DOHH2 (cell line): ENCODE results near the gene QSOX2.

Experiments used
- H3F3A ChIP-seq: fragments of 200-600 bp; sonication (generic), shearing (Covaris generic); 2 replicates; pipeline ENCODE4 v1.6.0; 2016; ENCODE audit warnings: antibody characterized with exemption, mild to moderate bottlenecking; ENCODE audit not compliant: control insufficient read depth, insufficient read depth
- H3K27ac ChIP-seq: fragments of 200-600 bp; sonication (generic); 2 replicates; pipeline ENCODE4 v1.5.1; 2014; ENCODE audit warnings: low read depth, mild to moderate bottlenecking, low read length, moderate library complexity
- H3K27me3 ChIP-seq: fragments of 200-600 bp; sonication (generic); 2 replicates; pipeline ENCODE4 v1.6.1; 2014; ENCODE audit warnings: mild to moderate bottlenecking, low read length, mixed read lengths; ENCODE audit not compliant: control insufficient read depth
- H3K36me3 ChIP-seq: fragments of 200-600 bp; sonication (generic); 2 replicates; pipeline ENCODE4 v1.6.1; 2014; ENCODE audit warnings: mild to moderate bottlenecking, low read length, moderate library complexity, mixed read lengths; ENCODE audit not compliant: control insufficient read depth
- H3K4me1 ChIP-seq: fragments of 200-600 bp; sonication (generic); 2 replicates; pipeline ENCODE4 v1.6.1; 2014; ENCODE audit warnings: mild to moderate bottlenecking, low read length, mixed read lengths; ENCODE audit not compliant: control insufficient read depth
- H3K4me2 ChIP-seq: fragments of 200-600 bp; sonication (generic); 2 replicates; pipeline ENCODE4 v1.6.0; 2014; ENCODE audit warnings: mild to moderate bottlenecking, low read length, moderate library complexity
- H3K4me3 ChIP-seq: fragments of 200-600 bp; sonication (generic); 2 replicates; pipeline ENCODE4 v1.5.1; 2014; ENCODE audit warnings: mild to moderate bottlenecking, low read length, mixed read lengths
- H3K79me2 ChIP-seq: fragments of 200-600 bp; sonication (generic); 2 replicates; pipeline ENCODE4 v1.6.1; 2014; ENCODE audit warnings: mild to moderate bottlenecking, low read length, mixed read lengths; ENCODE audit not compliant: control insufficient read depth
- H3K9me2 ChIP-seq: fragments of 200-600 bp; sonication (generic); replicated peaks from 2 replicates; pipeline ENCODE4 v1.6.1; 2014; ENCODE audit warnings: mild to moderate bottlenecking, low read length, mixed read lengths; ENCODE audit not compliant: control insufficient read depth
- H3K9me3 ChIP-seq: fragments of 200-600 bp; sonication (generic); 2 replicates; pipeline ENCODE4 v1.6.1; 2014; ENCODE audit warnings: antibody characterized with exemption, low read length, mixed read lengths; ENCODE audit not compliant: control insufficient read depth, insufficient read depth
- H4K20me1 ChIP-seq: fragments of 200-600 bp; sonication (generic); 2 replicates; pipeline ENCODE4 v1.6.0; 2014; ENCODE audit warnings: low read depth, mild to moderate bottlenecking, antibody characterized with exemption, low read length, moderate library complexity; ENCODE audit not compliant: control insufficient read depth, insufficient read depth
- EZH2phosphoT487 ChIP-seq: fragments of 200-600 bp; sonication (generic); IDR thresholded peaks from 2 replicates; pipeline ENCODE4 v1.6.1; 2017; ENCODE audit warnings: borderline replicate concordance, mild to moderate bottlenecking, antibody characterized with exemption, low read length, moderate library complexity, mixed read lengths
- TF ChIP-seq, protein P1 (sequence below): fragments of 200-600 bp; sonication (generic); IDR thresholded peaks from one replicate; pipeline ENCODE4 v1.5.1; 2014; ENCODE audit warnings: antibody characterized with exemption, mild to moderate bottlenecking, low read depth, low read length; ENCODE audit not compliant: poor library complexity, severe bottlenecking

QSOX2 gene

DNA sequence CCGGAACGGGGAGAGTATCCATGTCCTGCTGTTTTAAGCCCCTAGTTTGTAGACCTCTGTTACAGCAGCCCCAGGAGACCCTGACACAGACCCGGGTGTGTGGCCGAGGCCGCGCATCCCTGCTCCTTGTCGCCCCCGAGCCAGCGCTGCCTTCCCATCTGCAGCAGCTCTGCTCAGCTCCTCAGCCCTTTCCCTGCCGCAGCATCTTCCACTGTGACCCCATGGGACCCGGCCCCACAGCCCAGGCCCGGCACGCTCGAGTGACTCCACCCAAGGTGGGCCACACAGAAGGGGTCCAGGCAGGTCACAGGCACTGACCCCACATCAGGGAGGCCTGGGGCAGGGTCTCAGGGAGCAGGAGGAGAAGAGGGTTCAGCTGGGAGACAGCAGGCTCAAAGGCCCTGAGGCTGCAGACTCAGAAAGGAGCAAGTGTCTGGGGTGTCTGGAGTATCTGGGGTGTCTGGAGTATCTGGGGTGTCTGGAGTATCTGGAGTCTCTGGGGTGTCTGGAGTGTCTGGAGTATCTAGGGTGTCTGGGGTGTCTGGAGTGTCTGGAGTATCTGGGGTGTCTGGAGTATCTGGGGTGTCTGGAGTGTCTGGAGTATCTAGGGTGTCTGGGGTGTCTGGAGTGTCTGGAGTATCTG, 71.8 kb downstream of the QSOX2 start:
- Histone ChIP-seq H3K4me1 (peaks cover 17% of the 10 kb centered on the region), H3K79me2 (no peaks in the 10 kb centered on the region), H3K4me2 (no peak overlapping the region), H3K36me3 (no peaks in the 10 kb centered on the region), H3K9me3 (no peaks in the 10 kb centered on the region), H3F3A (no peaks in the 10 kb centered on the region), H3K27ac (no peak overlapping the region), H3K27me3 (peaks cover 3% of the 10 kb centered on the region; the same call in 1 of the 2 replicates), H4K20me1 (no peaks in the 10 kb centered on the region), H3K9me2 (no peaks in the 10 kb centered on the region), H3K4me3 (no peak overlapping the region)
- TF ChIP-seq, protein P1, sequence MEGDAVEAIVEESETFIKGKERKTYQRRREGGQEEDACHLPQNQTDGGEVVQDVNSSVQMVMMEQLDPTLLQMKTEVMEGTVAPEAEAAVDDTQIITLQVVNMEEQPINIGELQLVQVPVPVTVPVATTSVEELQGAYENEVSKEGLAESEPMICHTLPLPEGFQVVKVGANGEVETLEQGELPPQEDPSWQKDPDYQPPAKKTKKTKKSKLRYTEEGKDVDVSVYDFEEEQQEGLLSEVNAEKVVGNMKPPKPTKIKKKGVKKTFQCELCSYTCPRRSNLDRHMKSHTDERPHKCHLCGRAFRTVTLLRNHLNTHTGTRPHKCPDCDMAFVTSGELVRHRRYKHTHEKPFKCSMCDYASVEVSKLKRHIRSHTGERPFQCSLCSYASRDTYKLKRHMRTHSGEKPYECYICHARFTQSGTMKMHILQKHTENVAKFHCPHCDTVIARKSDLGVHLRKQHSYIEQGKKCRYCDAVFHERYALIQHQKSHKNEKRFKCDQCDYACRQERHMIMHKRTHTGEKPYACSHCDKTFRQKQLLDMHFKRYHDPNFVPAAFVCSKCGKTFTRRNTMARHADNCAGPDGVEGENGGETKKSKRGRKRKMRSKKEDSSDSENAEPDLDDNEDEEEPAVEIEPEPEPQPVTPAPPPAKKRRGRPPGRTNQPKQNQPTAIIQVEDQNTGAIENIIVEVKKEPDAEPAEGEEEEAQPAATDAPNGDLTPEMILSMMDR: no peak
- no peak for TF ChIP-seq EZH2phosphoT487

DNA sequence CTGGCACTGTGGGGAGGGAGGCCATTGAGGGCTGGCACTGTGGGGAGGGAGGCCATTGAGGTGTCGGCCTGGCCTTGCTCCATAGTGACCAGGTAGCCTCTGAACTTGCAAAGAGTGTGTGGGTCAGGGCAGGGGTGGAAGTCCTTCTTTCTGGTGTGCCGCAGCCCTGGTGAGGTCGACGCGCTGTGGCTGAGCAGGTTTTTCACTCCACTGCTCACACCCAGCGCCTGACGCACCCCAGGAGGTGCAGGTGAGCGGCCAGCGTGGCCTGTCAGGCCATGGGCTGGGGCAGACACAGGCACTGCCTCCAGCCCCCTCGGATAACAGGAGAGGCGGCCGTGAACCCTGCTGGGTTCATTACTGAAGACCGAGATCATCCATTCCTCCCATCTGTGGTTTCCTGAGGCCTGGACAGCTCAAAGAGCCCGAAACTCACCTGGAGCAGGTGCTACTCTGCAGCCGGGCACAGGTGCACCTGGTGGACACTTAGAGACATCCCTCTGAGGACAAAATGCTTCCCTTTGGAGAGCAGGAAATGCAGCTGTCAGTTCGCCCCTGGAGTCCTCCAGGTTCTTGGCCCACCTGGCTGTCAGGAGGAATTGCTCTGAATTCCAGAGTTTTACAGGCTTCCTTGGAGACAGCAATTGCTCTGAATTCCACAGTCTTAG, 73.1 kb downstream of the QSOX2 start:
- Histone ChIP-seq H3K27ac (no peak overlapping the region), H3K27me3 (no peaks in the 10 kb centered on the region), H3K9me2 (no peaks in the 10 kb centered on the region), H3K4me2 (no peak overlapping the region), H3K9me3 (no peaks in the 10 kb centered on the region), H3K4me1 (peaks cover 17% of the 10 kb centered on the region), H3K36me3 (no peaks in the 10 kb centered on the region), H4K20me1 (no peaks in the 10 kb centered on the region), H3K79me2 (no peaks in the 10 kb centered on the region), H3F3A (no peaks in the 10 kb centered on the region), H3K4me3 (no peak overlapping the region)
- TF ChIP-seq EZH2phosphoT487: no peak
- TF ChIP-seq, protein P1: no peak

DNA sequence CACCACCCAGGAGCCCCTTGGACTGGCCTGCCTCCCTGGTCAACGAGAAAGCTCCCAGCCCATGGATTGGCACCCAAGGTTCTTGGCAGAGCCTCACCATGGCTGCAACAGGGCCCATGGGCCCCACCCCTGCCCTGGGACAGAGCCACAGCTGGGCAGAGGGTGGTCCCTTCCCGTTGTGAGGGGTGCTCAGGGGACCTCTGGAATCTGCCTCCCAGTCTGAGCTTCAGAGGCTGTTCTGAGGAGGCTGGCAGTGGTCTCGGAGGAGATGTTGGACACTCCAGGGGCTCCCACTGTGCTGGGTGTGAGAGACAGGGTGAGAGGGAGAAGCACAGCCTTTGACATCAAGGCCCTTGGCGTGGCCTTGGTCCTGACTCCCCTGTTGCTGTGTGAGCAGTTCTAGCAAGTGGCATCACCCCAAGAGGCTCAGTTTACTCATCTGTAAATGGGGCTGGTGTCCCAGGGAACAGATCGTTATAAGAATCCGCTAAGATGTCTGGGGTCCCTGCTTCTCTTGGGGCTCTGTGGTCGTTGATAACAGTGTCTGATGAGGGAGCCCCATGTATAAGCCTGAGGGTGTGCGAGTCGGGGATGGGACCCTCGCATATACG, 73.7 kb downstream of the QSOX2 start:
- Histone ChIP-seq H3K4me2 (no peak overlapping the region), H3K36me3 (no peaks in the 10 kb centered on the region), H3K4me1 (peaks cover 17% of the 10 kb centered on the region), H3F3A (no peaks in the 10 kb centered on the region), H3K27me3 (no peaks in the 10 kb centered on the region), H3K79me2 (no peaks in the 10 kb centered on the region), H3K4me3 (no peak overlapping the region), H4K20me1 (no peaks in the 10 kb centered on the region), H3K27ac (no peak overlapping the region), H3K9me3 (no peaks in the 10 kb centered on the region), H3K9me2 (no peaks in the 10 kb centered on the region)
- TF ChIP-seq EZH2phosphoT487: no peak
- TF ChIP-seq, protein P1: no peak
